ENCODE results near the gene ACVR1.
A peak's percentile ranks its signal among the peaks of the same experiment; 100 is the strongest.

ACVR1 gene

DNA sequence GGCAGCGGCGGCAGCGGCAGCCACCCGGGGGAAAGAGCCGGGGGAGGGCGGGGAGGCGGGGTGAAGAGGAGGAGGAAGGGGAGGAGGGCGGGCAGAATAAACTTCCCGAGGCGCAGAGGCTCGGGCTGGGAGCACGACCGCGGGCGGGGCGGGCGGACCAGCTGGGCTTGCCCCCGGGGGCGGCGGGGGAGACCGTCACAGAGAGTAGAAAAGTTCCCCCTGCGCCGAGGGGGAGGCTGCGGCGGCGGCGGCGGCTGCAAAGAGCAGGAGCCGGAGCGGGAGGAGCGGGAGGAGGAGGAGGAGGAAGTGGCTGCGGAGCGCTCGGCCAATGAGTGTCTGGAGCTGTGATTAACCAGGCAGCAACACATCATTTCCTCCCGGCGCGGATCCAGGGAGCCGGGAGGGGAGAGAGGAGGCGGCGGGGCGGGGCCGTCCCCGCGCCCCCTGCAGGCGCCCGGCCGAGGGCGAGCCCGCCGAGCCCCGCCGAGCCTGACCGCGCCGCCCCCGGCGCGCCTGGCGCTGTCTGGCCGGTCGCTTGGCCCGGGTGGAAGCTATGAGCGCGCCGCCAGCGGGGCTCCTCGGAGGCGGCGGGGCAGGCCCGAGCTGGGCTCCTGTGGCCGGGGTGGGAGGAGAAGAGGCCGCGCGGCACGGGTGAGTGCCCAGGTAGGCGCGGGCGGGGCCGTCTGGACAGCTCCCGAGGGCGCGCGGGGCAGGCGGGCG is at the start of gene ACVR1:
ACVR1 (minus strand) TSS at position 265 of the 720 bp plus-strand sequence. CDS start 76,837 bp downstream, outside the sequence.
- DNase-seq (ENCODE audit: low spot score) = peak; percentile 95

DNA sequence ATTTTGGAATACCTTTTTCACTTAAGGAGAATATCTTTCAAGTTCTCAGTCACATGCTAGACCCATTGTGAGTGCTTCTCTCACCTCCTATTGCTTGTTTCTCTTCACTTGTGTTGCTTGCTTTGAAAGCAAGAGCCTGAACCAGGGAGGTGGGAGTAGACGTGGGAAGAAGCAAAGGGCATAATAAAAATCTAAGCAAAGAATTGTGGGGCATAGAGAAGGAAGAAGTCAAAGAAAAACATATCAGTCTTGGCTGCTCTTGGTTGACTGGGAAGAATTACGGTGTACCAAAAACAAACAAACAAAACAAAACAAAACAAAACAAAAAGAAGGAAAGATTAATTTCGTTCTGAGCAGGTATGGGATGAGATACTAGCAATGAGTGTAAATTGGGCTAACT is 48.9 kb upstream of the ACVR1 start:
- DNase-seq (ENCODE audit: low spot score) = no peak

GRCh38 chr2:157923598-157924217 is 47.6 kb upstream of the ACVR1 start:
- no peak for DNase-seq (ENCODE audit: low spot score)

DNA sequence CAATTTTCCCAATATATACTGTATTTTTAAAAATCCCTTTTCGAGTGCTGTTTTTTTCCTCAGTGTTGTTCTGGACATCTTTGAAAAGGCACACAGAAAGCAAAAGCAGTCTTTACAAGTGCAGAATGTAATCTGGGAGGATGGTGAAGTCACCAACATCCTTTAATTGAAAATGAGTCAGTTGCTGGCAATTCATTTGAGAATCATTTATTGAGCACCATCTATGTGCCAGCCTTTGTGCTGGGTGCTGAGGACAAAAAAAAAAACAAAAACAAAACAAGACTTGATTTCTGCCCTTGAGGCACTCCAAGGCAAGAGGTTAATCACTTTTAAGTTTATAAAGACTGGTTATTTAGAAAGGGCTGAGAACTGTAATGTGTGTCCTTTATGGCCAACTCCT is 46.7 kb upstream of the ACVR1 start:
- no peak for DNase-seq (ENCODE audit: low spot score)

DNA sequence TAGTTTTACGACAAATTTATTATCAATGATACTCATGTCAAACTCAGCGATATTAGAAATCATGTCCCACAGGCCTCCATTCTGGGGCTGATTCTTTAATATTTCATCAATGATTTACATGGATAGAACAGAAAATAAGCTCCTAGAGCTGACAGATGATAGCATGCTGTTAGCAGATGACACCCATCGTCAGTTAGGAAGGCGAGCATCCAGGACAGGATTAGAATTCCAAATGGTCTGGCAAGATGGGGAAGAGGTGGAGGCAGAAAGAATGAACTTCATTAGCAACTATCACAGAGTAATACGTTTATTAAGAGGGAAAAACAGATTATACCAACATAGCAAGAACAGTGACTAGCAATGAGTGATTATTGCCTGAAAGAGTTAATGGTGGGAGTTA is 46.2 kb upstream of the ACVR1 start:
- DNase-seq (ENCODE audit: low spot score) = no peak

GRCh38 chr2:157920736-157921135 is 44.6 kb upstream of the ACVR1 start:
- DNase-seq (ENCODE audit: low spot score) = no peak

GRCh38 chr2:157919181-157919580 is 43.1 kb upstream of the ACVR1 start:
- DNase-seq (ENCODE audit: low spot score) = no peak

DNA sequence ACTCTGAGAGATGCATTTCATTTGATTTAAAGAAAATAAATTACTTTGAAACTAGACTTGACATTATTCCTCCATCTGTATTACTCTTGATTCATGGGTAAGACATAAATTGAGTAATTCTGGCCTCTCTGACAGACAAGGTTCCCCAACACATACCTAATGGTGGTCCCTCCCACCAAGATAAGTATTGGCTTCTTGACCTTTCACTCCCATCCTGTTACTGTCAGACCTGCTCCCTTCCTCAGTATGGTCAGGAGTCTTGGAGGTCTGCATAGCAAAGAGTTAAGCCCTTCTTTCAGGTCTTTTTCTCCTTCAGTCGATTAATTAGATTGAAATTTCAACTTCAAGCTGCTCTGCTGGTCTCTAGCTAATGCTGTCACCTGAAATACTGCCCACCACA is 42.2 kb upstream of the ACVR1 start:
- DNase-seq (ENCODE audit: low spot score) = no peak

DNA sequence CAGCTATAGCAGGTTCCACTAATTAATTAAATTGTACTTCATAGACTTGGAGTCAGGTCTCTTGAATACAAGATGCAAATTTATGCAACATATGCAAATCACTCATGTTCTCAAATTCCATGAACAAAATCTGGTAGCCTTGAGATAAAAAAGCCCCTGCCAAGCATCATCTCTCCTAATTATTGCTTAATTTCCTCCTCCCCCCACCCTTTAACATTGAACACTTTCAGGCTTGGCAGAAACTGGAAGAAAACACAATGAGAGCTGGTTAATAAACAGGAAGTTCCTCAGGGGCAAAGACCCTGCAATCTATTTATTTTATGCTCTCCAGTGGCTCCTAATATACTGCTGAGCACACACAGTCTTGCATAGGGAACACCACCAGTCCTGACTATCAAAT is 35.6 kb upstream of the ACVR1 start:
- DNase-seq (ENCODE audit: low spot score) = no peak

DNA sequence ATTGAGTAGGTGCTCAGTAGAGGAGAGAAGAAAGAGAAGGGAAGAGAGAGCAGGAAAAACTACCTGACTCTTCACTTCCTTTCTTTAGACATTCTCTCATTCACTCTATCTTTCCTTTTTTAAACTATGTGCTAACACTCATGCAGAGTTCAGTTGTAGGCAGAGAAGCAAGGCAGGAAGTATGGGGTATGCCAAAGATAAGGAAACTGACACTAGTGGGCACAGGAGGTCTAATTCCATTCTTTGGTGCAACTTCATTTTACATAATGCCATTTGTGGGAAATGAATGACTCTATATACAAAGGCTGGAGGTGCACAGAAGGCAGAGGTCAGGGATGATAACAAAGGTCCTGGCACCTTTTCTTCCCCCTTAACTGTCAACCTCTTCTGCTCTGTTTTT is 35.1 kb upstream of the ACVR1 start:
- no peak for DNase-seq (ENCODE audit: low spot score)

DNA sequence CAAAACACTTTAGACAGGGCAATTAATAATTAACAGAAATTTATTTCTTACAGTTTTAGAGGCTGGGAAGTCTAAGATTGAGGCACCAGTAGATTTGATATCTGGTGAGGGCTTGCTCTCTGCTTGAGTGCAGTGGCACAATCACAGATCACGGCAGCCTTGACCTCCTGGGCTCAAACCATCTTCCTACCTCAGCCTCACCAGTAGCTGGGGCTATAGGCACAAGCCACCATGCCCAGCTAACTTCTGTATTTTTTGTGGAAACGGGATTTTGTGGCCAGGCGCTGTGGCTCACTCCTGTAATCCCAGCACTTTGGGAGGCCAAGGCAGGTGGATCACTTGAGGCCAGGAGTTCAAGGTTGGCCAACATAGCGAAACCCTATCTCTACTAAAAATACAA is 29.0 kb upstream of the ACVR1 start:
- DNase-seq (ENCODE audit: low spot score) = no peak

- DNase-seq (ENCODE audit: low spot score) = no peak
Observed at GRCh38 chr2:157903626-157904025, 27.5 kb upstream of the ACVR1 start.

- DNase-seq (ENCODE audit: low spot score) = no peak
Observed at GRCh38 chr2:157903151-157903550, 27.0 kb upstream of the ACVR1 start.

- no peak for DNase-seq (ENCODE audit: low spot score)
Observed at GRCh38 chr2:157902692-157903091, 26.6 kb upstream of the ACVR1 start.

DNA sequence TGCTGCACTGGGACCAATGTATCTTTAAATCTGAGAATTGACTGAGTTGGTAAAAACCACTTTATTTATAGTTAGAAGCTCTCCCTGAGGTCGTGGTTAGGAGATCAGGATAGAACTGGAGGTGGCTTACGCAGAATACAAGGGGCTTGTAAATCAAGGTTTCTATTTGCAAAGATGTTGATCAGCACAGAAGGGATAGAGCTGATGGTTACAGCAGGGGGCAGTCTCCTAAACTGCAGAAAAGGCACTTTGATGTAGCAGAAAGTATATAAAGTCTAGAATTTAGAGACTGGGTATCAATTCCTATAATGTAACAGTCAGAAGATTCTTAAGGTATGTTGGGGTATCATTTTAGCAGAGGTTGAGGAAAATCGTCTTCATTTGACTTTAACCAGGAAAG is 25.2 kb upstream of the ACVR1 start:
- DNase-seq (ENCODE audit: low spot score) = no peak

- DNase-seq (ENCODE audit: low spot score) = no peak
Observed at GRCh38 chr2:157900684-157901083, 24.6 kb upstream of the ACVR1 start.

- no peak for DNase-seq (ENCODE audit: low spot score)
Observed at GRCh38 chr2:157900203-157900602, 24.1 kb upstream of the ACVR1 start.

- DNase-seq (ENCODE audit: low spot score) = no peak
Observed at GRCh38 chr2:157899125-157899839, 23.2 kb upstream of the ACVR1 start.

DNA sequence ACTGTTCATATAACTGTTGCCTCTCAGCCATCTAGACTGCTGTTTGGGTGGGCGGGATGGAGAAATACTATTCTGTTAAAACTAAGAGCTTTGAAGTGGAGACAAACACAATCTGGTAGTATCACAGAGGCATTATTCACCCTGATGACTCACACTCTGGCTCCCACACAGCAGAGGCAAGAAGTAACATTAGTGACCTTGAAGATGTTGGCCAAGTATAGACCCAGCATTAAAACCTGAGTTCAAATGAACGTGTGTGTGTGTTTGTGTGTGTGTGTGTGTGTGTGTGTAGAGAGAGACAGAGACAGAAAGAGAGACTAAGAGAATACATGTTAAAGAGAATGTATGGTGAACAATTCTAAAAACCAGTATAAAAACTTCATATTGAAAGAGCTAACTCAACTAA is 22.5 kb upstream of the ACVR1 start:
- peak; percentile 58 for DNase-seq (ENCODE audit: low spot score)

DNA sequence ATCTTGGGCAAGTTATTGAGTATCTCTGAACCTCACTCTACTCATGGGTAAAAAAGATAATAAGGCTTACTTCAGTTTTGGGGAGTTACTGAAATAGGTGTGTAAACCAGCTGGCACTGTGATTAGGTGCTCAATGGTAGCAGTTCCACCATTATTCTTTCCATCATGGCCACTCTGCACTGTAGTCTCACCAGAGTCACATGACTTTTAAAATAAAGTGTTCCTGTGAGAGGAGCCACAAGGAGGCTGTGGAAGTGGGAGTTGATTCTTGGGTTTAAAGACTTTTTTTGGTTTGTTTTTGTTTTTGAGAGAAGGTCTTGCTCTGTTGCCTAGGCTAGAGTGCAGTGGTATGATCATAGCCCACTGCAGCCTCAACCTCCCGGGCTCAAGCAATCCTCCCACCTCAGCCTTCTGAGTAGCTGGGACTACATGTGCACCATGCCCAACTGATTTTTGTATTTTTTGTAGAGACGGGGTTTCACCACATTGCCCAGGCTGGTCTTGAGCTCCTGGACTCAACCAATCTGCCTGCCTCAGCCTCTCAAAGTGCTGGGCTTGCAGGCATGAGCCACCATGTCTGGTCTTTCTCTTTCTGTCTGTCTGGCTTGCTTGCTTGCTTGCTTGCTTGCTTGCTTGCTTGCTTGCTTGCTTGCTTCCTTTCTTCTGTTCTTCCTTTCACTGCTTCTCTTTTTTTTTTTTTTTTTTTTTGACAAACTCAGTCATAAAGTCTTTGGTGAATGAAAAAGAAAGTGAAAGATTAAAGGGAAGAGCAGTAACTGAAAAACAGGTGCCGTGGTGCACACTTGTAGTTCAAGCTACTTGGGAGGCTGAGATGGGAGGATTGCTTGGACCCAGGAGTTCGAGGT is 21.2 kb upstream of the ACVR1 start:
- no peak for DNase-seq (ENCODE audit: low spot score)

GRCh38 chr2:157895531-157895930 is 19.4 kb upstream of the ACVR1 start:
- DNase-seq (ENCODE audit: low spot score) = no peak

DNA sequence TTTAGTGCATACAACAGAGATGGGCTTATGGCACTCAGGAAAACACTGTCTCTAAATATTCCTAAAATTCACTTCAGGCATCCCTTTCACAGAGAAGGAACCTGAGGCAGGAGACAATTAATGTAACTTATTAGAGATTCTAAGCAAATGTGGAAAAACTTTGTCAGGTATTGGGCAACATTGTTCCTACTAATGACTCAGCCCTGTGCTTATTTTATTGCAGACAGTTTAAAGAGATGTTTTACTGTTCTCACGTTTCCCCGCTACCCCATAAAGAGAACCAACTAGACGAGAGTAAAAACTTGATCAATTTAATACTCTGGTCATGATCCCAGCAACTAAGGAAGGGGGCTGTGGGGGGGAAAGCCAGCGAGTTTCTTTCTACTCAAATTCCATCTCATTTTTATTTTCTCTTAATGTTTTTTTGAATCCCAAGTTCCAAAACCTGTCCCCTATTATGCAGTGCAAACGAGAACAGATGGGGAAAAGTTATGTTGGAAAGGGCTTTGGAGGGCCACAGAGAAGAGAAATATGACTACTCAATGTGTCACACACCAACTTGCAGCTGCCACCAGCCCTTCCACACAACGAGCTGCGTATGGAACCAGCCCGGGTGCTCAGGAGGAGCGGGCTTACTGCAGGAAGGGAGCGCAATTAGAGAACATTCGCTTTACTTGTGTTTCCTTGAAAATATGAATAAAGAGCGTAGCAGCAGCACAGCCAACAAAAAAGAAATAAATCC is 18.7 kb upstream of the ACVR1 start:
- DNase-seq (ENCODE audit: low spot score) = peak; percentile 41

Measured in AG08396 (cell line).